GM19452 (cell line): ENCODE results near the gene AUTS2.

Source experiments
- ATAC-seq: cut with Tn5 transposase; IDR thresholded peaks from one replicate; pipeline ENCODE4 v1.9.1; 2021; ENCODE audit not compliant: unreplicated experiment

The AUTS2 gene

GRCh38 chr7:69714886-69715576, 116.8 kb downstream of the AUTS2 start:
- no peak for ATAC-seq

- ATAC-seq, result no peak
Observed at GRCh38 chr7:69717221-69717620, 118.9 kb downstream of the AUTS2 start.

GRCh38 chr7:69719717-69720116, 121.4 kb downstream of the AUTS2 start:
- ATAC-seq, result no peak

DNA sequence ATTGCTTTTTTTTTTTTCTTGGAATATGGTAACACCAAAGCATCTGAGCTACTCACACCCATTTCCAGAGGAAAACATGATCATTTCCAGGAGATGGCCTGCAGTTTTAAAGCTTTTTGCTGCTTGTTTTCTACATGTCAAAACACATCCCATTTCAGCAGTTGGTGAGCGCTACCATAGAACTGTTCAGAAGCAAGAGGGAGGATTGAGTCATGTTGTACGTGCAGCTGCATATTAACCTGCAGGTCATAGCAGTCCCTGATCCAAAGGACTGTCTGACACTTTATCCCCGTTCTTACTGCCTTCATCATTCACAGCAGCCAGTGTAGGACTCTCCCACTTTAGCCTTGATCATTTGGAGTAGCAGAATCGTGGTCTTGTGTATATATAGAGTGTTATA, 124.6 kb downstream of the AUTS2 start:
- ATAC-seq, result no peak

DNA sequence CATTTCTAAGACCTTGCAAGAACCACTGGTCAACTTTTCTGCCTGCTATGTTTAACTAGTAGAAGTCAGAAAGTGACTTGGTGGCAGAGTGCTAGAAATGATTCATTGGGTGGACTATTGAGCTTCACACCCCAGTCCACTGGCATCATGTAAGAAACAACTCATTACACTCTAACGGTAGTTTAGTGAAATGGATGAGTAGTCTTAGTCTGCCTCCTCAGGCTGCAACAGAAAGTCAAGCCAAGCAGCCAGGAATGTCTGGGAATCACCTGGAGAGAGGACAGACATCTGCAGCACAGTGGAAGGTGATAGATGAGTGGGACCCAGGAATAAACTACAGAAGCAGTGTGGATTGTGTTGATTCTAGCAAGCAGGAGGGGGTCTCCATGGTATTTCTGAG, 125.4 kb downstream of the AUTS2 start:
- ATAC-seq, result no peak

GRCh38 chr7:69728304-69728703, 130.0 kb downstream of the AUTS2 start:
- ATAC-seq, result no peak

DNA sequence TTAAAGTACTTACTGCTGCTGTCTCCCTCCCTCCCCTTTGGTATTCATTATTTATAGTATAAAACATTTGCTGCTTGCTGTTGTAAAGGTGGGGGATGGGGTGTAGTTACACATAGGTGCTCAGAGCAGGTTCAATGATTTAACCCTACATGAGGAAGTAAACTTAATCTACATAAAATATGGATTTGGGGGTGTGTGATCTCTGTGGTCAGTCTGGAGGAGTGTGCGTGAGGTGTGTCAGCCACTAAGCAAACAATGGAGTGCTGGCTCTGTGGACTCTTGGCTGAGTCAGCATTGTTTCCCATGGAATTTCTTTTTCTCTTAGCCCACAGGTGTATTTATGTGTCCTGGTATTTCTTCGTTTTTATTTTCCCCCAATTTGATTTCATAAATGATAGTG, 133.9 kb downstream of the AUTS2 start:
- no peak for ATAC-seq

DNA sequence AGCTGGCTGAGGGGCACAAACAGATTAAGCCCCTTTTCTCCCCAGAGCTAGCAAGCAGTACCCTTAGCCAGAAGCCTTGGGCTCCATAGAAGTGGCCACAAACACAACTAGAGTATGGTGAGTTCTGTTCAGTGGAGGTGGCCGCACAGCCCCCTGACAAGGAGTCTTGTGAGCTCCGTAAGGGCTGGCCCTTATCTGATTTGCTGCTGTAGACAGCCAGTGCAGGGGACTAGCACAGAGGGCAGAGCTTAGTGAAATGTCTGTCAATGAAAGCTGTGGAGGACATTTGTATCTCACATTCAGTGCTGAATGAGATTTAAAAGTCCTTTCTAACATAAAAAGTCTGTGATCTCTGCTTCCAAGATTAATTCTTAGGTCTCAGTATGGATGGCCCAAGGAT, 137.3 kb downstream of the AUTS2 start:
- ATAC-seq, result no peak

DNA sequence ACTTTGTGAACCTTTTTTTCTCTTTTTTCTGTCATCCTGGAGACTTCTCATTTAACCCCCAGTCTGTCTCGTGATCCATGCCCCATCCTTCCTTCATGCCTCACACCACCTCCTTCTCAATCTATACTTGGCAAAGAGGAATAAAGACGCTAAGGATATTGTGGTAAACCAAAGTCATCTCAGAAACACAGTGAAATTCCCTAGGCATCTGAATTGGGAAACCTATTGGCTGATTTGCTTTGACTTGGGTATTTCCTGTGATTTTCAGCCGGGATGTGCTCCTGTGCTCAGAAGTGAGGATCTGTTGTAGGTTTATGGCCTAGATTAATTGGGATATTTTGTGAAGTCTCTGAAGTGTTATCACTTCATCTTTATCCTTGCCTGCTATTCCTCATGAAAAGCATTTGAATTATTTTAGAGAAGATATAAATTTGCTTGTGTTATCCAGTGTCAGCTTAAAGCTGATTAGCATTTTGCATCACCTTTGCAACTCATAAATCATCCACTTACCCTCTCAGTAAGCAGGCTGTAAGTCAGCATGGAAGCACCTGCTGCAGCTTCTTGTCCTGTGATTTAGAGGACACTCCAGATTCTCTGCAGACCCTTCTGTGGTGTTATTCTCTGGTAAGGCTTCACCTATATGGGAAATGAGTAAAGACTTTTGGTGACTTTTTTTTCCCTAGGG, 138.0 kb downstream of the AUTS2 start:
- no peak for ATAC-seq

GRCh38 chr7:69738396-69738951, 140.2 kb downstream of the AUTS2 start:
- peak; percentile 57 for ATAC-seq

DNA sequence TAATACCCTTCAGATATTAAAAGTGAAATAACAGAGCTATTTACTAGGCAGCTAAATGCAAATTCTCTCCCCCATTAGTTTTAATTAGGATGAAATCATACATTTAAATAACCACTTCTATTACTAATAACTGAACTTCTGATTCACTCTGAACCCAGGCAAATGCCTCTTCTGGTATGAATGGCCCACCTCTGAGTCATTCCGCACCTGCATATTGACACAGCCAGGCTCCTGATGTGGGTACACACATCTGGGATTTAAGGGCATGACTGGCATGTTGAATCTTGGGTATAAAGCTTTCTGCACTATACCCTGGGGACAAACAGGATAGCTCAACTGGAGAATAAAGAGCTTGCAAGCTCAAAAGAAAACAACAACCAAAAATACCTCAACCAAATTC, 140.9 kb downstream of the AUTS2 start:
- peak; percentile 69 for ATAC-seq

GRCh38 chr7:69739931-69740431, 141.7 kb downstream of the AUTS2 start:
- peak; percentile 49 for ATAC-seq

DNA sequence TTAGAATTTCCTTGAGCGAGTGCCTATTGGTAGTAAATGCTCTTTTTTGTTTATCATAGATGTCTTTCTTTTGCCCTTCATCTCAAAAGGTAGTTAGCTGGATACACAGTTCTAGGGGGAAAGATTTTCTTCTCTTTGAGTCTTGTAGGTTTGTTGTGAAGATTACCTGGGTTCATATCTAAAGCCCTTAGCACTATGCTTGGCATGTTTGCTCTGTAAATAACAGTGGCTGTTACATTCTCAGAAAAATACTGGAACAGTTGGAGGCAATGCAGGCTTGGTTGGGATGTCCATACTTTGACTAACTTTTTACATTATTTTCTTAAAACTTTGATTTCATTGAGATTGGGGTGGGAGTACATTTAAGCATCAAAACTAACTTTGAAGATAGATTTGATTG, 144.0 kb downstream of the AUTS2 start:
- no peak for ATAC-seq

- no peak for ATAC-seq
Observed at GRCh38 chr7:69743436-69743835, 145.2 kb downstream of the AUTS2 start.

- no peak for ATAC-seq
Observed at GRCh38 chr7:69744026-69744425, 145.8 kb downstream of the AUTS2 start.

- ATAC-seq, result no peak
Observed at GRCh38 chr7:69746383-69746782, 148.1 kb downstream of the AUTS2 start.

- ATAC-seq, result no peak
Observed at GRCh38 chr7:69747144-69747543, 148.9 kb downstream of the AUTS2 start.

- no peak for ATAC-seq
Observed at GRCh38 chr7:69748530-69748929, 150.3 kb downstream of the AUTS2 start.

GRCh38 chr7:69749372-69749979, 151.2 kb downstream of the AUTS2 start:
- ATAC-seq, result no peak

DNA sequence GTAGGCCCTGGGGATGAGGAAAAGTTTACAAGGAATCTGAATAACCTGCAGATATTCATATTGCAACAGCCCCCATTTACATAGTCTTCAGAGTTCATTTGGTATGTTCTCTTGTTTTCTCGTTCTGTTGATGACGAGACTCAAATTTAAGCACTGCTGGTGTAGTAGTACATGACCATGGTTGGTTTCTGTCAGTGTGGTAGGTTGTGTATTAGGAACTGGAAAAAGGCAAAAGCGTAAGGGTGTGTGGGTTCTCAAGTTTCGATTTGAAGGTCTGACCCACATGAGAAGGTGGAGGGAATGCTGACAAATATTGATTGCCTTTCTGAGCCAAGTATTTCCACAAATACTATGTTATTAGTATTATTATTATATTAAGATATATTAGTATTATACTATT, 151.7 kb downstream of the AUTS2 start:
- ATAC-seq, result no peak

- no peak for ATAC-seq
Observed at GRCh38 chr7:69751026-69751425, 152.8 kb downstream of the AUTS2 start.

DNA sequence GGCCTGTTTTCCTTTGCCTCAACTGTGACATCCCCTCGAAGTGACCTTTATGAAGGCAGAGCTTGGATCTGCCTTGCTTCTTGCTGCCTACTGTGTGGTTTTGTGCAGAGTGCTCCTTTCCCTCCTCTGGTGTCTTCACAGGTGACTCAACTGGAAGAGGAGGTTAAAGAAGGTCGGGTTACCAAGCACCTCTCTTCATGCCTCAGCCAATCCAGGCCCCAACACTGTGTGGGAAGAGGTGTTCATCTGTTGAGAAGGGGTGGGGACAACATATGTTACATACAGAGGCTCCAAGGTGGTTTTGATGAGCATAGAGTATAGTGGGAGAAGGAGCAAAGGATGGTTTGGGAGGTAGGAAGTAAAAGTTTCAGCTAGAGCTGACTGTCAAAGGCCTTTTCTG, 155.7 kb downstream of the AUTS2 start:
- ATAC-seq, result no peak
